ENCODE data around the gene PDE4A.

DNA sequence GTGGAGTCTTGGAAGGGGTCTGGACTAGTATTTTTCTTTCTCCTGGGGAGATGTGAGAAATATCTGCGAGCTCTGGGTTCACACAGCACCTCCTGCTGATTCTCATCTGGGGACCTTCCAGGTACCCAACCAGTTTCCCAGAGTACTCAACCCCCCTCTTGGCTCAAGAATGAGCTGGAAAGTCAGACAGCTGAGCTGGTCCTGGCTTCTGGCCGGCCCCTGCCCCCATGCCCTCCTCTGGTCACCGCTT lies 2.2 kb upstream of the PDE4A start:
- TF ChIP-seq POLR2A (IDR thresholded peaks at IDR 0.05) = no peak
- TF ChIP-seq CTCF (IDR thresholded peaks at IDR 0.05) = no peak

All from testis (tissue), 2 donors.